Gastrocnemius medialis (tissue), 4 donors: ENCODE results near the gene TUSC2.

Source experiments
- CTCF ChIP-seq, 5 experiments: fragments of 450-650 bp in 3 of 5; fragments of 200-600 bp in 2 of 5; sonication (generic) in 2 of 5; IDR thresholded peaks in 4 of 5; conservative IDR thresholded peaks in 1 of 5; 1 replicate in 4 of 5; 2 replicates in 1 of 5; pipeline ENCODE4 v1.5.1; 2016 to 2019; ENCODE audit warnings: antibody characterized with exemption in 5 of 5, mild to moderate bottlenecking in 3 of 5, moderate library complexity in 3 of 5
- POLR2A ChIP-seq, 2 donors: fragments of 450-650 bp; IDR thresholded peaks; one replicate each; pipeline ENCODE4 v1.6.1; 2017; ENCODE audit warnings: antibody characterized with exemption in 2 of 2, mild to moderate bottlenecking in 2 of 2, moderate library complexity in 2 of 2

GRCh38 chr3:50297896-50298725 lies 29.9 kb downstream of the TUSC2 start:
- TF ChIP-seq CTCF (IDR thresholded peaks at IDR 0.05 in 4 of 5, conservative IDR thresholded peaks at IDR 0.05 in 1 of 5) (no peak), POLR2A (IDR thresholded peaks at IDR 0.05) (no peak)
